Hematopoietic multipotent progenitor cell treated with erythropoietin and hydrocortisone succinate and interleukin-3 and kit ligand, for 8 days (in vitro differentiated cells): Measurements from ENCODE around the gene ZNF730.
"Not testable (repeated sequence)": the region's sequence is repeated elsewhere in the genome, so short reads cannot be mapped to it uniquely, and the experiment has no call there.

ENCODE experiments used
- DNase-seq: peaks from one replicate; pipeline ENCODE4 v3.0.0-alpha.2; 2015

ZNF730 gene

DNA sequence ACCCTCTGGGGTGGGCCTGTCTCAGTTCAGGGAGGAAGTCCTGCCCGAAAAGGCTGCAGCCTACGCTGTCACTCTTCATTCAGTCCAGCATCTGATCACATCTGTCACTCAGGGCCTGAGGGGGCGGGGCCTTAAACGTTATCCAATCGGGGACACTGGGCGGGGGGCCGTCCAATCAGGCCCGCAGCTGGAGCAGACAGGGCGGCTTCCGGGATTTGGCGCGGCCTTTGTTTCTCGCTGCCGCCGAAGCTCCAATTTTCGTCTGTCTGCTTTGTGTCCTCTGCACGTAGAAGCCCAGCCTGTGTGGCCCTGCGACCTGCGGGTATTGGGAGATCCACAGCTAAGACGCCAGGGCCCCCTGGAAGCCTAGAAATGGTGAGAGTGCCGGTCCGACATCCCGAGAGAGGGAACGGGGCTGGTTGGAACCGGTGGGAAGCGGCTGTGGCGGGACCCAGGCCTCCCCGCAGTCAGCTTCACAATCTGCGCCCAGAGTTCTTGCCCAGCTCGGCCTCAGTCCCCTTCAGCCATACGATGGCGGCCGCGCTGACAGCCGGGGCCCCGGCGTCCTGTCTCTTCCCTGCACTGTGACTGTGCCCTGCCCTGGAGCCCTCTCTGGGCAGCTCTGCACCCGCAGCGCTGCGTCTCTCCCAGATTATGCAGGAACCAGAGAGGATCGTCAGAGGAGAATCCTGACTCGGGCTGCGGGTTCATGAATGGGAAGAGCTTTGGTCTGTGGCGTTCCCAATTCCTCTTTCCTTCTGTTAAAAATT, at the start of gene ZNF730:
Gene ZNF730 (plus strand): TSS at position 224 of the 770 bp plus-strand sequence. CDS start 149 bp downstream, at position 373.
- DNase-seq = peak; percentile 82

DNA sequence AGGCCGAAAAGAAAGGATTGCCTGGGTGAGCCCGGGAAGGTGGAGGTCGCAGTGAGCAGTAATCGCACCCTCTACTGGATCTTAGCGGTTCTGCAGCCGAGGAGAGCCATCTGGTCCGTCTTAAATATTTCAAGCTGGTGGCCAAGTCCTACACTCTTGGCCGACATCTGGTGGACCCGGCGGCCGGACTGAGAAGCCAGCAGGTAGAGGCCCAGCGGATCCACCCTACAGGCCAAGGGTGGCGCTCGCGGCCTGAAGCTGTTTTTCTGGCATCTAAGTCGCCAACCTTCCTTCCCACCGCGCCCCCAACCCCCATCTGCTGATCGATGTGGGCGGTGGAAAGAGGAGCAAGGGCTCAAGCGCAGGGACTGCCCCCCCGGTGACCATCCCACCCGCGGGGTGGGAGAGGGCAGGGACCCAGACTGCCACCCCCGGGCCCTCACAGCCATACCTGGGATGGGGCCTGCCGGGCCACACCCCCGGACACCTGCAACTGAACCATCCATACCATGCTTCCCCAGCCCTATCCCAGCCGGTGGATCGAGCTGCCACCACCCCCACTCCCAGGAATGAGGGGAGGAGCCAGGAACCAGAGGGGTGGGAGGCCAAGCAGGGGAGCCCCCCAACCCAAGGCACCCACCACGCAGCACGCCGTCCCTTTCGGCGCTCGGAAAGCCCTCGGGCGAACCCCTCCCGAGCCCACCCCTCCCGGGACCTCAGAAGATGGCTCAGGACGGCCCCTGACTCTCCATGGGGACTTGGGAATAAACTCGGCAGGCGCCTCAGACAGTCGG, 46.3 kb upstream of the ZNF730 start:
- peak; percentile 34 for DNase-seq

DNA sequence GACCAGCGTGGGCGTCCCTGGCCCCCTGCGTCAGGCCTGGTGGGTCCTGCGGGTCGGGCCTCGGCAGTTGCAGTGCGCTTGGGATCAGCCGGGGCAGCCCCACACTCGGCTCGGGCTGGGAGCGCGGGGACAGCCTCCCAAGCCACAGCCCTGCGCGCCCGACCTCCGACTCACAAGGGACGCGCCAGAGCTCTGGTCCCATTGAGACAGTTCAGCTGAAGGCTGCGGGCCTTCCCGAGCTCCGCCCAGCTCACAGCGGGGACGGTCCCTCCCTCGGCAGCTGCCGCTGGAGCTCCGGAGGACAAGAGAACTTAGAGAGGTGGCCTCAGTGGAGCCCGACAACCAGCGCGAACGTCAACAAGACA, 45.7 kb upstream of the ZNF730 start:
- peak; percentile 2 for DNase-seq

DNA sequence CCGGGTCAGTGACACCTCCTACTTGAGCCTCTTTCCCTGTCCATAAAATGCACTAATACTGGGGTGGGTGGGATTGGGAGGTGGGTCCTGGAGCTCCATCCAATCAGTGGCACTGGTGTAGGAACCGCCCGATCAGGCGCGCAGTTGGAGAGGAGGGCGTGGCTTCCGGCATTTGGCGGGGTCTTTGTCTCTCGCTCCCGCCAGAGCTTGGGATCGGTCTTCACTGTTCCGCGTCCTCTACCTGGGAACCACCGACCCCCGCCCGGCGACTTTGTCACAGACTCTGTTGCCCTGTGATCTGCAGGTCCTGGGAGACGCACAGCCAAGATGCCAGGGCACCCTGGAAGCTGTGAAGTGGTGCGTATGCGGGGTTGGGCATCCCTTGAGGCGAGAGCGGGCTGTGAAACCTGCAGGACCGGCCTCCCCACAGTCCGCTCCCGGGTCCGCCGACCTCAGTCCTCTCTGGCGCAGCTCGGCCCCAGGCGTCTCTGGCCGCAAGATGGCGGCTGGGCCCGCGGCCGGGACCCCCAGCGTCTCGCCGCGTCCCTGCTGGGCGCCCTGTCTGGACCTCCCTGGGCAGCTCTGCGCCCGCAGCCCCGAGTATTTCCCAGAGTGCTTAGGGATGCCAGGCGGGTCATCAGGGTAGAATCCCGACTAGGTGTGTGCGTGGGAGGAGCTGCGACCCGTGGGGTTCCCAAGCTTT, 41.6 kb upstream of the ZNF730 start:
- peak; percentile 83 for DNase-seq

DNA sequence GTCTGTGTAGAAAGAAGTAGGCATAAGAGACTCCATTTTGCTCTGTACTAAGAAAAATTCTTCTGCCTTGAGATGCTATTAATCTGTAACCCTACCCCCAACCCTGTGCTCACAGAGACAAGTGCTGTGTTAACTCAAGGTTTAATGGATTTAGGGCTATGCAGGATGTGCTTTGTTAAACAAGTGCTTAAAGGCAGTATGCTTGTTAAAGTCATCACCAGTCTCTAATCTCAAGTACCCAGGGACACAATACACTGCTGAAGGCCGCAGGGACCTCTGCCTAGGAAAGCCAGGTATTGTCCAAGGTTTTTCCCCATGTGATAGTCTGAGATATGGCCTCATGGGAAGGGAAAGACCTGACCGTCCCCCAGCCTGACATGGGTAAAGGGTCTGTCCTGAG, 39.0 kb upstream of the ZNF730 start:
- not testable (repeated sequence) for DNase-seq

DNA sequence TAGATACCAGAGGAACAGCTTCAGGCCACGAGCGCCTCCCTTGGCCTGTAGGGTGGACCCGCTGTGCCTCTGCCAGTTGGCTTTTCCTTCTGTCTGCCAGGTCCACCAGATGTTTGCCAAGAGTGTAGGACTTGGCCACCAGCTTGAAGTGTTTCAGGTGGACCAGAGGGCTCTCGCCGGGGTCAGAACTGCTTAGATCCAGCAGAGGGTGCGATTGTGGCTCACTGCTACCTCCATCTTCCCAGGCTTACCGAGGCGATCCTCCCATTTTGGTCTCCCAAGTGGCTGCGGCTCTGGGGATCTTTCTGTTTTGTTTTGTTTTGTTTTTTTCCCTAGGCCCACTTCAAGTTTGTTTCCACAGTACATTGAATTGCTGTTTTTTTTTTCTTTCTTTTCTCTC, 23.0 kb upstream of the ZNF730 start:
- no peak for DNase-seq

DNA sequence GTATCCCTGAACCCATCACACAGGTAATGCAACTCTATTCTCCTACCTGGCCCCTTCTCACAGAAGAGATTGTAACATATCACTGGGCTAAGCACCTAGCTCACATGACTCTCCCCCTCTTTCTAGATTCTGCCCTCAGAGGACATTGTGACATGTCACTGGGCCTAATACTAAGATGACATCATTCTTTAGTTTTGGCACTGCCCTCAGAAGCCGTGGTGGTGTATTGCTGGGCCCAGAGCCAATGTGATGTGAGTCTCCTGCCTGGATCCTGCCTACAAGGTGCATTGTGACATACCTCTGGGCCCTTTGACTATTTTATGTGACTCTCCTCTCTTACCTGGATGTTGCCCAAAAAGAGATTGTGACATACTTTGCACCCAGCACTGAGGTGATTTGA, 21.4 kb upstream of the ZNF730 start:
- DNase-seq = no peak

DNA sequence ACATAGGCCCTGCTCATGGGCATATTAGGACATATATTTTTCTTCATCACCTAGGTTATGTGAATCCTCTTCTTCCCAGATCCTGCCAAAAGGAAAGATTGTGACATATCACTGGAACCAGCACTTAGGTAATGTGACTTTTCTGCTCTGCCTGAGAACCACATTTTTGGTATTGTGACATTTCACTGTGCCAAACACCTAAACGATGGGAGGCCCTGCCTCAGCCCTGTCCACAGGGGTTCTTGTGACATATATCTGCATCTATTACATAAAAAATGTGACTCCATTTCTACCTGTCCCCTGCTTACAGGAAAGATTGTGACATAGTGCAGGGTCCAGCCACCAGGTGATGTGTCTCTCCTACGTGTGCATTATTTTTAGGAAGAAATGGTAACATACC, 18.5 kb upstream of the ZNF730 start:
- DNase-seq = no peak

DNA sequence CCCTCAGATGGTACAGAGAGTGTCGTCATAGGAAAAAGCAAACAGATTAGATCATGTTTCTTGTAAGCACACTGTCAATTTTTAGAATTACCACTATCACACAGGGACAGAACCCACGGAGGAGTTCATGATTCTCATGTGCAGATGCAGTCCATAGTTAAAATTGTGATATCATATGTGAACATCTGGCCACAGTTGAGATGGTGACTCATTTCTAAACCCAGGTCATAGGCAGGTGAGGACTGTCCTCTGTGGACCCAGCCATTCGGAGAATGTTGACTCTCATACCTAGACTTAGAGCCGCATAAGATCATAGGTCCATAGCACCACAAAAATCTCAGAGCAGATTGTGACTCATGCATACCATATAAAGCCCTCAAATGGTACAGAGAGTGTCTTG, 17.8 kb upstream of the ZNF730 start:
- no peak for DNase-seq

DNA sequence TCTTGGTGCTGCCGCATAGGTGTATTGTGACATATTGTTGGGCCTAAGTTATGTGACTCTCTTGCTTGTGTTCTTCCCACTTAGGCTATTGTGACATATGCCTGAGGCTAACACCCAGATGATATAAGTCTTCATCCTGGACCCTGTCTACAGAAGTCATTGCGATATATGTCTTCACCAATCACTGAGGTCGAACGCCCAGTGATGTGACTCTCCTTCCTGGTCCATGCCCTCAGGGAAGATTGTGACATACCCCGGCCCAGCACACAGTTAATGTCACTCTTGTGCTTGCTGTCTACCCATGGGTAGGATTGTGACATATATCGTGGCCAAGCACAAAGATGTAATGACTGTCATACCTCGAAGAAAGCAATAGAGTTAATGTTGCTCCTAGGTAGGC, 16.9 kb upstream of the ZNF730 start:
- DNase-seq = no peak

DNA sequence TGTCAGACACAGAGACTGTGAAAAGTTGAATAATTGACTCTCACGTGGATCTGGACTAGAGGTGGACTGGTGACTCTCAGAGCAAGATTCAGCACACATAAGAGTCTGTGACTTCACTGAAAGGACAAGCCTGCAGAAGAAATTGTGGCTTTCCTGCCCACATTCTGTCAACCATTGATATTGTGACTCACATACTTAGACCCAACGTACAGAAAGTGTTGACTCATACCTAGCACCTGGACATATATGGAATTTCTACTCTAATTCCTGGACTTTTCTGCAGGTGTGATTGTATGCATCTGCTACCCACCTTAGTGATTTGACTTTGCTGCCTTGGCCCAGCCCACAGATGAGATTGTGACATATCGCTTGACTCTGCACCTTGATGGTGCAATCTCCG, 15.6 kb upstream of the ZNF730 start:
- no peak for DNase-seq

DNA sequence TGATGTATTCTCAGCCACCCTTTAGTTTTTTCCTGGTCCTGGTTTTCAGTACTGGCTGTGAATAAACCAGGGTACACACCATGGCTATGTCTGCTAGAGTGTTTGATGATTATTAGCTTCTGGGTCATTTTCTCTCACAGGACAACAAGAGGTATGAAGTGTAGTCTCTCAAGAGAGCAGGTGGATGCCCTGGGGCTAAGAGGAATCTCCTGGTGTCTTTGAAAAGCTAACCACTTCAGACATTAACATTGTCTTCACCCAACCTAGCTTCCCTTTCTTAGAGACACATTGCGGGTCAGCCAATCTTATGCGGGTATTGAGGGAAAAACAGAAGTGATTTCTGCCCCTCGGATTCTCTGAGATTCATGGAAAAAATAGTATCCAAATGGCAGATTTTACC, 1.6 kb downstream of the ZNF730 start:
- DNase-seq = peak; percentile 4

DNA sequence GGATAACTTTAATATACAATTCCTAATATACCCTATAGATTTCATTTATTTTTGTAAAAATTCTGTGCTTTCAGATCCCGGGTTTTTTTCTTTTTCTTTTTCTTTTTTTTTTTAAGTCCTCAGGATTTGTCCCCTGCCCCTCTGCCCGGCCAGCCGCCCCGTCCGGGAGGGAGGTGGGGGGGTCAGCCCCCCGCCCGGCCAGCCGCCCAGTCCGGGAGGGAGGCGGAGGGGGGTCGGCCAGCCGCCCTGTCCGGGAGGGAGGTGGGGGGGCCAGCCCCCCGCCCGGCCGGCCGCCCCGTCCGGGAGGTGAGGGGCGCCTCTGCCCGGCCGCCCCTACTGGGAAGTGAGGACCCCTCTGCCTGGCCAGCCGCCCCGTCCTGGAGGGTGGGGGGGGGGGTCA, 17.4 kb downstream of the ZNF730 start:
- DNase-seq = not testable (repeated sequence)

DNA sequence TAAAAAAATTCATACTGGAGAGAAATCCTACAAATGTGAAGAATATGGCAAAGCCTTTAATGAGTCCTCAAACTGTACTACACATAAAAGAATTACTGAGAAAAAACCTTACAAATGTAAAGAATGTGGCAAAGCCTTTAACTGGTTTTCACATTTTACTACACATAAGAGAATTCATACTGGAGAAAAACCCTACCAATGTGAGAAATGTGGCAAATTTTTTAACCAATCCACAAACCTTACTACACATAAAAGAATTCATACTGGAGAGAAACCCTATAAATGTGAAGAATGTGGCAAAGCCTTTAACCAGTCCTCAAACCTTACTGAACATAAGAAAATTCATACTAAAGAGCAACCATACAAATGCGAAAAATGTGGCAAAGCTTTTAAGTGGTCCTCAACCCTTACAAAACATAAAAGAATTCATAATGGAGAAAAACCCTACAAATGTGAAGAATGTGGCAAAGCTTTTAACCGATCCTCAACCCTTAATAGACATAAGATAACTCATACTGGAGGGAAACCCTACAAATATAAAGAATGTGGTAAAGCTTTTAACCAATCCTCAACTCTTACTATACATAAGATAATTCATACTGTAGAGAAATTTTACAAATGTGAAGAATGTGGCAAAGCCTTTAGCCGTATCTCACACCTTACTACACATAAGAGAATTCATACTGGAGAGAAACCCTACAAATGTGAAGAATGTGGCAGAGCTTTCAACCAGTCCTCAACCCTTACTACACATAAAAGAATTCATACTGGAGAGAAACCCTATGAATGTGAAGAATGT, 29.0 kb downstream of the ZNF730 start:
- DNase-seq = no peak

DNA sequence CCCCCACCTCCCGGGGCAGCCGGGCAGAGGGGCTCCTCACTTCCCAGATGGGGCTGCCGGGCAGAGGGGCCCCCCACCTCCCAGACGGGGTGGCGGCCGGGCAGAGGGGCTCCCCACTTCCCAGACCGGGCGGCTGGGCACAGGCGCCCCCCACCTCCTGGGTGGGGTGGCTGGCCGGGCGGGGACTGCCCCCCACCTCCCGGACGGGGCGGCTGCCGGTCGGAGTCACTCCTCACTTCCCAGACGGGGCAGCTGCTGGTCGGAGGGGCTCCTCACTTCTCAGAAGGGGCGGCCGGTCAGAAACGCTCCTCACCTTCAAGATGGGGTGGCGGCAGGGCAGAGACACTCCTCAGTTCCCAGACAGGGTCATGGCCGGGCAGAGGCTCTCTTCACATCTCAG, 43.9 kb downstream of the ZNF730 start:
- no peak for DNase-seq

DNA sequence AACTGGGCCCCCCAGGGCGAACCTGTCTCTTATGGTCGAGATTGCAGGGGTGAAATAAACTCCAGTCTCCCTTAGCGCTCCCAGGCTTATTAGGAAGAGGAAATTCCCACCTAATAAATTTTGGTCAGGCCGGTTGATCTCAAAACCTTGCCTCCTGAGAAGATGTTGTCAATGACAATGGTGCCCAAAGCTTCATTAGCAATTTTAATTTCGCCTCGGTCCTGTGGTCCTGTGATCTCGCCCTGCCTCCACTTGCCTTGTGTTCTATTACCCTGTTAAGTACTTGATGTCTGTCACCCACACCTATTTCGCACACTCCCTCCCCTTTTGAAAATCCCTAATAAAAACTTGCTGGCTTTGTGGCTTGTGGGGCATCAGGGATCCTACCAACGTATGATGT, 51.5 kb downstream of the ZNF730 start:
- DNase-seq = not testable (repeated sequence)

DNA sequence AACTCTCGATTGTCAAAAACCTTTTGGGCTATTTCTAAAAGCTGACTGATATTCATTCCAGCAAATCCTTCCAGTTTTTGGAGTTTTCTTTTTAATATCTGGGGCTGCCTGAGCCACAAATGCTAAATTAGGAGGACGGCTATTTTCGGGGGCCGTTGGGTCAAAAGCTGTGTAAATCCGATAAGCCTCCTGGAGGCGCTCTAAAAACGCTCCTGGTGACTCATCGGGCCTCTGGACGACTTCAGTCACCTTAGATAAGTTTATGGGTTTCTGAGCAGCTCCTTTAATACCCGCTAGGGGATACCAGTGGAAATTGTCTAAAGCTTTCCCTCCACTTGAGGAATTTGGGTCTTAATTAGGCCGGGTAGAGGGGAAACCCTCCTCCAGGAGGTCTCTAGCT, 66.4 kb downstream of the ZNF730 start:
- DNase-seq = no peak

DNA sequence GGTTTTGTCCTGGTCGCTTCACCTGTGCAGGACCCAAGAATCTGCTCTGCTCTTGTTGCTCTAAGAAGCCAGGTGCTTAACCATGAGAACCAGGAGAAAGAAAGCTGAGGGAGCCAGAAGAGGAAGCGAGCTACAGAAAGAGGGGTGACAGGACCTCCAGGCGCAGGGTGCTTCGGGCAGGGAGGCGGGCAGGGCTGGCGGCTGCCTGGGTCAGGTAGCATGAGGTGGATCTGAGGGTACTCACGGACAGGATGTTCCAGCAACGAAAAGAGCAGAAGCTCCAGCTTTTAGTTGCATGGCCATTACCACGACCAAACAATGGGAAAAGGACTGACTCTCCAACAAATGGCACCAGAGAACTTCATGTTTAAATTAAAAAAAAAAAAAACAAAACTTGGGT, 73.5 kb downstream of the ZNF730 start:
- no peak for DNase-seq
